GM23338 (cell line): Measurements from ENCODE around the gene TMEM245.

Source experiments
- CREB1 ChIP-seq: fragments of 250-450 bp; sonication (Bioruptor Pico); IDR thresholded peaks from 2 replicates; pipeline ENCODE4 v1.5.0; 2020; ENCODE audit warnings: low read depth, mild to moderate bottlenecking, moderate library complexity
- CTCF ChIP-seq, 2 experiments: fragments of 200-600 bp in 1 of 2; sonication (generic) in 1 of 2; conservative IDR thresholded peaks; 2 replicates each; pipeline versions ENCODE4 v1.5.1 to v1.6.1; 2016 to 2017; ENCODE audit warnings: antibody characterized with exemption in 2 of 2, low read depth in 2 of 2, mild to moderate bottlenecking in 2 of 2, moderate library complexity in 1 of 2
- EZH2 ChIP-seq: fragments of 200-600 bp; sonication (generic); IDR thresholded peaks from one replicate; pipeline ENCODE4 v1.8.0; 2017; ENCODE audit warnings: antibody characterized with exemption, mild to moderate bottlenecking, low read depth; ENCODE audit not compliant: unreplicated experiment
- EZH2phosphoT487 ChIP-seq: fragments of 200-600 bp; sonication (generic); IDR thresholded peaks from one replicate; pipeline ENCODE4 v1.8.1; 2018; ENCODE audit warnings: antibody characterized with exemption; ENCODE audit not compliant: unreplicated experiment
- JUNB ChIP-seq: IDR thresholded peaks from one replicate; pipeline ENCODE4 v1.6.1; 2016; ENCODE audit warnings: antibody characterized with exemption; ENCODE audit not compliant: unreplicated experiment
- NANOG ChIP-seq: IDR thresholded peaks from 2 replicates; pipeline ENCODE4 v1.6.1; 2016; ENCODE audit warnings: antibody characterized with exemption, borderline replicate concordance
- POLR2AphosphoS5 ChIP-seq: IDR thresholded peaks from 2 replicates; pipeline ENCODE4 v1.6.1; 2016; ENCODE audit warnings: antibody characterized with exemption, low read depth
- REST ChIP-seq: IDR thresholded peaks from one replicate; pipeline ENCODE4 v1.6.1; 2018; ENCODE audit warnings: antibody characterized with exemption; ENCODE audit not compliant: unreplicated experiment
- STAT1 ChIP-seq: IDR thresholded peaks from one replicate; pipeline ENCODE4 v1.6.1; 2016; ENCODE audit warnings: antibody characterized with exemption; ENCODE audit not compliant: unreplicated experiment
- ZNF114 ChIP-seq: fragments of 250-450 bp; sonication (Bioruptor Pico); IDR thresholded peaks from 2 replicates; pipeline ENCODE4 v1.5.0; 2020; ENCODE audit warnings: mild to moderate bottlenecking, moderate library complexity
- ZNF331 ChIP-seq: fragments of 250-450 bp; sonication (Bioruptor Pico); IDR thresholded peaks from 2 replicates; pipeline ENCODE4 v1.5.0; 2020; ENCODE audit warnings: low read depth, mild to moderate bottlenecking, moderate library complexity
- ZNF462 ChIP-seq: fragments of 250-450 bp; sonication (Bioruptor Pico); IDR thresholded peaks from 2 replicates; pipeline ENCODE4 v1.5.0; 2020; ENCODE audit warnings: mild to moderate bottlenecking, moderate library complexity

- TF ChIP-seq EZH2phosphoT487 (no peak), REST (no peak), CTCF (conservative IDR thresholded peaks at IDR 0.05; ENCODE audit: low read depth in 2 of 2) (no peak), EZH2 (no peak), POLR2AphosphoS5 (0 out of 2 replicates have a peak, but pooled peaks have one; percentile 2), NANOG (no peak), JUNB (no peak), ZNF462 (CRISPR knock-in tag) (no peak), STAT1 (no peak), ZNF331 (CRISPR knock-in tag) (no peak), CREB1 (no peak), ZNF114 (no peak)
These were observed 1.6 kb downstream of the TMEM245 start for GRCh38 chr9:109117856-109118807.
